K562 (cell line): Measurements from ENCODE around the gene B3GALT4. TPM values are rescaled to one million over a fixed set of nuclear protein-coding genes. Genes with fewer than 3 reads are reported as not detected.

ENCODE experiments used
- ESRRA ChIP-seq: fragments of 450-650 bp; IDR thresholded peaks from 2 replicates; pipeline ENCODE4 v1.6.1; 2014; ENCODE audit warnings: low read depth, mild to moderate bottlenecking, moderate library complexity, borderline replicate concordance
- POLR3A ChIP-seq: IDR thresholded peaks from 2 replicates; pipeline ENCODE4 v1.6.1; 2011; ENCODE audit warnings: borderline replicate concordance, mild to moderate bottlenecking, moderate library complexity; ENCODE audit not compliant: insufficient read length, insufficient read depth; ENCODE audit errors: extremely low read depth
- ZNF24 ChIP-seq: fragments of 450-650 bp; IDR thresholded peaks from 2 replicates; pipeline ENCODE4 v1.6.1; 2016
- polyA plus RNA-seq, 8 experiments: library from polyadenylated mRNA; depleted of rRNA in 4 of 8; stranded (reverse) in 5 of 8; unstranded in 3 of 8; fragments of >200 nt; fragmentation: Nextera tagmentation in 2 of 8; fragmentation: Illumina TruSeq in 1 of 8; extraction: Ambion mirVana in 2 of 8; extraction: Trizol in 1 of 8; gene quantifications; 2 replicates each; pipeline versions ENCODE4 v1.2.1 to v1.2.3, GENCODE V29; 2011 to 2014; ENCODE audit warnings: inconsistent platforms in 1 of 8, missing spikeins in 1 of 8
- total RNA-seq, 7 experiments: library from RNA; depleted of rRNA in 6 of 7; stranded (reverse); fragments of >200 nt in 6 of 7; fragmentation: Illumina TruSeq in 2 of 7; extraction: Trizol in 2 of 7; gene quantifications; 2 replicates each; pipeline versions ENCODE4 v1.2.1 to v1.2.3, GENCODE V29; 2011 to 2021; ENCODE audit warnings: low replicate concordance in 1 of 7
- TF ChIP-seq, protein P1 (sequence below): fragments of 450-650 bp; IDR thresholded peaks from 2 replicates; pipeline ENCODE4 v1.6.1; 2017; ENCODE audit warnings: mild to moderate bottlenecking, moderate library complexity
- TF ChIP-seq, protein P2 (sequence below): sonication (generic); formaldehyde crosslinking; IDR thresholded peaks from 2 replicates; pipeline ENCODE4 v1.8.1; 2023; ENCODE audit warnings: missing genetic modification reagents, mild to moderate bottlenecking, borderline replicate concordance

Gene B3GALT4
- total and polyA plus RNA-seq, 9 of the 15 experiments (the other 6 are each of a cell fraction or from before 2014, with no cell fraction given) = 0.11 to 1.3 (median 0.53) TPM; not detected in 1

DNA sequence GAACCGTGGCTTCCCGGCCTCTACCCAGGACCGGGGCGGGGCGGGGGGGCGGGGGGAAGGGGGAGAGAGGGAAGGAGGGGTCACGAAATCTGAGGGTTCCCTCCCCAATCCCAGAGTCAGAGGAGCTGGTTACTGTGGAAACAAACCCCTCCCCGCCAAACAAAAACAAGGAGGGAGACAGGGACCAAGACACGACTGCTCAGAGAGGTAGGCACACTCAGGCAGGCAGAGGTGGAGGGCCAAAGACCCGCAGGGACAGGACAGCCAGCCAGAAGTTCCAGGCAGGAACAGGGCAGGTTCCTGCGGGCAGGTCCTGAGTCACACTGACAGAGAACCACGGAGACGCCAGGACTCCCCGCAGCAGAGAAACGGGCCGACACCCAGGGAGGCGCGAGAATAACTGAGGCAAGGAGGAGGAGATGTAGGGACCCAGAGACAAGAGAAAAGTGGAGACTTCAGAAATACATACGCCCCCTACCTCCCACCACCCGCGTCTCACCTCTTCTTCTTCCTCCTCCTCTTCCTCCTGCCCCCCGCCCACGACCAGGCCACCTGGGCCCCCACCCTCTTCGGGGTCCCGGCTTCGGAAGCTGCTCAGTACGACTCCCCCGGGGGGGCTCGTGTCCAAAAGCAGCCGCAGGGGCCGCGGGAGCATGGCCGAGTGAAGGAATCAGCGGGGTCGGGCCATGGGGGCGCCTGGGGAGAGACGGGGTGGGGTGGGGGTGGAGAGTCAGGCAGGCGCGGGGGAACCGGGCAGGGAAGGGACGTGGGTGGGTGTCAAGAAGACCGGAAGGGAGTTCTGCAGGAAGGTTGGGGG lies 21.2 kb downstream of the B3GALT4 start (continued):
- TF ChIP-seq, protein P1, sequence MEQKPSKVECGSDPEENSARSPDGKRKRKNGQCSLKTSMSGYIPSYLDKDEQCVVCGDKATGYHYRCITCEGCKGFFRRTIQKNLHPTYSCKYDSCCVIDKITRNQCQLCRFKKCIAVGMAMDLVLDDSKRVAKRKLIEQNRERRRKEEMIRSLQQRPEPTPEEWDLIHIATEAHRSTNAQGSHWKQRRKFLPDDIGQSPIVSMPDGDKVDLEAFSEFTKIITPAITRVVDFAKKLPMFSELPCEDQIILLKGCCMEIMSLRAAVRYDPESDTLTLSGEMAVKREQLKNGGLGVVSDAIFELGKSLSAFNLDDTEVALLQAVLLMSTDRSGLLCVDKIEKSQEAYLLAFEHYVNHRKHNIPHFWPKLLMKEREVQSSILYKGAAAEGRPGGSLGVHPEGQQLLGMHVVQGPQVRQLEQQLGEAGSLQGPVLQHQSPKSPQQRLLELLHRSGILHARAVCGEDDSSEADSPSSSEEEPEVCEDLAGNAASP = no peak
- TF ChIP-seq, protein P2, sequence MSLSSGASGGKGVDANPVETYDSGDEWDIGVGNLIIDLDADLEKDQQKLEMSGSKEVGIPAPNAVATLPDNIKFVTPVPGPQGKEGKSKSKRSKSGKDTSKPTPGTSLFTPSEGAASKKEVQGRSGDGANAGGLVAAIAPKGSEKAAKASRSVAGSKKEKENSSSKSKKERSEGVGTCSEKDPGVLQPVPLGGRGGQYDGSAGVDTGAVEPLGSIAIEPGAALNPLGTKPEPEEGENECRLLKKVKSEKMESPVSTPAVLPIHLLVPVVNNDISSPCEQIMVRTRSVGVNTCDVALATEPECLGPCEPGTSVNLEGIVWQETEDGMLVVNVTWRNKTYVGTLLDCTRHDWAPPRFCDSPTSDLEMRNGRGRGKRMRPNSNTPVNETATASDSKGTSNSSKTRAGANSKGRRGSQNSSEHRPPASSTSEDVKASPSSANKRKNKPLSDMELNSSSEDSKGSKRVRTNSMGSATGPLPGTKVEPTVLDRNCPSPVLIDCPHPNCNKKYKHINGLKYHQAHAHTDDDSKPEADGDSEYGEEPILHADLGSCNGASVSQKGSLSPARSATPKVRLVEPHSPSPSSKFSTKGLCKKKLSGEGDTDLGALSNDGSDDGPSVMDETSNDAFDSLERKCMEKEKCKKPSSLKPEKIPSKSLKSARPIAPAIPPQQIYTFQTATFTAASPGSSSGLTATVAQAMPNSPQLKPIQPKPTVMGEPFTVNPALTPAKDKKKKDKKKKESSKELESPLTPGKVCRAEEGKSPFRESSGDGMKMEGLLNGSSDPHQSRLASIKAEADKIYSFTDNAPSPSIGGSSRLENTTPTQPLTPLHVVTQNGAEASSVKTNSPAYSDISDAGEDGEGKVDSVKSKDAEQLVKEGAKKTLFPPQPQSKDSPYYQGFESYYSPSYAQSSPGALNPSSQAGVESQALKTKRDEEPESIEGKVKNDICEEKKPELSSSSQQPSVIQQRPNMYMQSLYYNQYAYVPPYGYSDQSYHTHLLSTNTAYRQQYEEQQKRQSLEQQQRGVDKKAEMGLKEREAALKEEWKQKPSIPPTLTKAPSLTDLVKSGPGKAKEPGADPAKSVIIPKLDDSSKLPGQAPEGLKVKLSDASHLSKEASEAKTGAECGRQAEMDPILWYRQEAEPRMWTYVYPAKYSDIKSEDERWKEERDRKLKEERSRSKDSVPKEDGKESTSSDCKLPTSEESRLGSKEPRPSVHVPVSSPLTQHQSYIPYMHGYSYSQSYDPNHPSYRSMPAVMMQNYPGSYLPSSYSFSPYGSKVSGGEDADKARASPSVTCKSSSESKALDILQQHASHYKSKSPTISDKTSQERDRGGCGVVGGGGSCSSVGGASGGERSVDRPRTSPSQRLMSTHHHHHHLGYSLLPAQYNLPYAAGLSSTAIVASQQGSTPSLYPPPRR = peak; percentile 46; the same call in 1 of the 2 replicates
- TF ChIP-seq ESRRA (0 out of 2 replicates have a peak, but pooled peaks have one; percentile 26), POLR3A (no peak), ZNF24 (no peak)
